HepG2 (cell line): ENCODE data around the gene SLC36A3. TPM values are rescaled to one million over a fixed set of nuclear protein-coding genes. Genes with fewer than 3 reads are reported as not detected.

Source experiments
- CREM ChIP-seq, 2 experiments: sonication (generic) in 1 of 2; formaldehyde crosslinking in 1 of 2; IDR thresholded peaks; 2 replicates each; pipeline versions ENCODE4 v1.4.0 to v1.6.1; 2016 to 2020; ENCODE audit warnings: antibody characterized with exemption in 1 of 2, mild to moderate bottlenecking in 1 of 2, missing genetic modification reagents in 1 of 2
- DNMT3B ChIP-seq: conservative IDR thresholded peaks from 2 replicates; pipeline ENCODE4 v1.6.1; 2016; ENCODE audit warnings: missing biosample characterization, control low read depth
- EED ChIP-seq: sonication (generic); formaldehyde crosslinking; IDR thresholded peaks from 2 replicates; pipeline ENCODE4 v1.5.0; 2020; ENCODE audit warnings: mild to moderate bottlenecking, missing genetic modification reagents
- EZH2 ChIP-seq: conservative IDR thresholded peaks from 2 replicates; pipeline ENCODE4 v1.6.1; 2012; ENCODE audit warnings: mild to moderate bottlenecking, low read depth, low read length, moderate library complexity
- GATAD1 ChIP-seq: IDR thresholded peaks from 2 replicates; pipeline ENCODE4 v1.6.1; 2016; ENCODE audit warnings: missing genetic modification reagents, missing compliant biosample characterization
- KAT8 ChIP-seq: IDR thresholded peaks from 2 replicates; pipeline ENCODE4 v1.6.1; 2016; ENCODE audit warnings: missing genetic modification reagents, missing compliant biosample characterization
- NFE2 ChIP-seq: sonication (generic); formaldehyde crosslinking; IDR thresholded peaks from 2 replicates; pipeline ENCODE4 v1.4.0; 2020; ENCODE audit warnings: missing genetic modification reagents
- PRPF4 ChIP-seq: fragments of 200-400 bp; formaldehyde crosslinking; IDR thresholded peaks from 2 replicates; pipeline ENCODE4 v1.6.1; 2016; ENCODE audit warnings: low read length, low read depth; ENCODE audit not compliant: poor library complexity, severe bottlenecking
- REXO4 ChIP-seq: sonication (generic); formaldehyde crosslinking; IDR thresholded peaks from 2 replicates; pipeline ENCODE4 v1.8.0; 2022; ENCODE audit warnings: missing genetic modification reagents, mild to moderate bottlenecking, borderline replicate concordance
- SOX13 ChIP-seq, 3 experiments: fragments of 450-650 bp in 1 of 3; sonication (generic) in 1 of 3; formaldehyde crosslinking in 1 of 3; IDR thresholded peaks in 2 of 3; conservative IDR thresholded peaks in 1 of 3; 2 replicates each; pipeline versions ENCODE4 v1.5.0 to v1.6.1; 2016 to 2020; ENCODE audit warnings: antibody characterized with exemption in 1 of 3, mild to moderate bottlenecking in 1 of 3, missing compliant biosample characterization in 1 of 3, missing genetic modification reagents in 1 of 3, moderate library complexity in 1 of 3
- SP1 ChIP-seq, 2 experiments: fragments of 450-650 bp in 1 of 2; sonication (generic) in 1 of 2; formaldehyde crosslinking in 1 of 2; IDR thresholded peaks; 2 replicates each; pipeline versions ENCODE4 v1.4.0 to v1.6.1; 2016 to 2020; ENCODE audit warnings: missing genetic modification reagents in 1 of 2
- TBX2 ChIP-seq: sonication (generic); formaldehyde crosslinking; IDR thresholded peaks from 2 replicates; pipeline ENCODE4 v1.5.0; 2020; ENCODE audit warnings: missing genetic modification reagents, mild to moderate bottlenecking, borderline replicate concordance
- U2AF1 ChIP-seq: fragments of 200-400 bp; formaldehyde crosslinking; optimal IDR thresholded peaks from 2 replicates; pipeline ENCODE3; 2017; ENCODE audit warnings: mild to moderate bottlenecking, low read depth, low read length
- ZFP1 ChIP-seq: IDR thresholded peaks from 2 replicates; pipeline ENCODE4 v1.6.1; 2016
- ZNF101 ChIP-seq: sonication (generic); formaldehyde crosslinking; IDR thresholded peaks from 2 replicates; pipeline ENCODE4 v1.4.0; 2020; ENCODE audit warnings: mild to moderate bottlenecking, low read depth, missing genetic modification reagents, borderline replicate concordance
- ZNF3 ChIP-seq: IDR thresholded peaks from 2 replicates; pipeline ENCODE4 v1.7.0; 2017; ENCODE audit warnings: inconsistent platforms
- ZNF747 ChIP-seq: sonication (generic); formaldehyde crosslinking; IDR thresholded peaks from 2 replicates; pipeline ENCODE4 v1.8.1; 2023; ENCODE audit warnings: missing genetic modification reagents, mild to moderate bottlenecking, borderline replicate concordance
- polyA plus RNA-seq, 8 experiments: library from polyadenylated mRNA; depleted of rRNA in 3 of 8; stranded (reverse) in 7 of 8; unstranded in 1 of 8; fragments of >200 nt; fragmentation: Illumina TruSeq in 4 of 8; extraction: Trizol in 4 of 8; gene quantifications; 2 replicates each; pipeline versions ENCODE4 v1.2.1 to v1.2.3, GENCODE V29; 2011 to 2016; ENCODE audit warnings: low read depth in 4 of 8, missing spikeins in 1 of 8, mixed read lengths in 1 of 8; ENCODE audit not compliant: insufficient read depth in 1 of 8
- total RNA-seq, 5 experiments: library from RNA; depleted of rRNA; stranded (reverse); fragments of >200 nt; fragmentation: Illumina TruSeq; extraction: Trizol; gene quantifications; 2 replicates each; pipeline ENCODE4 v1.2.3, GENCODE V29; 2016; ENCODE audit warnings: low read depth in 1 of 5
- TF ChIP-seq, protein P1 (sequence below): sonication (generic); formaldehyde crosslinking; conservative IDR thresholded peaks from 2 replicates; pipeline ENCODE4 v1.8.0; 2022; ENCODE audit warnings: mild to moderate bottlenecking, moderate library complexity, missing genetic modification reagents
- TF ChIP-seq, protein P2 (sequence below): sonication (generic); formaldehyde crosslinking; IDR thresholded peaks from 2 replicates; pipeline ENCODE4 v1.5.0; 2020; ENCODE audit warnings: mild to moderate bottlenecking, missing genetic modification reagents

The SLC36A3 gene
- total and polyA plus RNA-seq, 2 of the 13 experiments (the other 11 are each of a cell fraction or from before 2014, with no cell fraction given) = not detected

DNA sequence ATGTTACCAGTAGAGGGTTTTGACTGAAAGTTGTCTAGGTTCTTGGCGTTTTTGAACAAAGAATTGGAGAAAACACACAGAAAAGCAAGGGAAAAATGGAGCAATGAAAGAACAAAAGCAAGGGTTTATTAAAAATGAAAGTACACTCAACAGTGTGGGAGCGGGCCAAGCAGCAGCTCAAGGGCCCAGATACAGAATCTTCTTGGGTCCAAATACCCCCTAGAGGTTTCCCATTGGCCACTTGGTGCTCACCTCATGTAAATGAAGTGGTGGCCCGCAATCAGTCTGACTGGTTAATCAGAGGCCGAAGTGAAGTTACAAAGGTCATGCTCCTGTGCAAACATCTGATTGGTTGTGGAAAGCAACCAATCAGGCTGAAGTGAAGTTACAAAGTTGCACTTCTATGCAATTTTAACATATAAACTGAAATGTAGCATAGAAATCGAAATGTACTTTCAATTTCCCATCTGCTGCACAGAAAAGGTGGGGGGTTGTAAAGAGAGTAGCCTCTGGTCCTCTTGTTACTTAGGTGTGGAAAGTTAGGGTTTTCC lies 52.5 kb downstream of the SLC36A3 start (continued):
- no peak for TF ChIP-seq U2AF1
- no peak for TF ChIP-seq NFE2 (CRISPR knock-in tag)
- TF ChIP-seq EZH2 = no peak
- TF ChIP-seq TBX2 = peak; percentile 56; the same call in 1 of the 2 replicates
- no peak for TF ChIP-seq DNMT3B (CRISPR knock-in tag)
- TF ChIP-seq ZNF3 = no peak
- TF ChIP-seq, protein P1, sequence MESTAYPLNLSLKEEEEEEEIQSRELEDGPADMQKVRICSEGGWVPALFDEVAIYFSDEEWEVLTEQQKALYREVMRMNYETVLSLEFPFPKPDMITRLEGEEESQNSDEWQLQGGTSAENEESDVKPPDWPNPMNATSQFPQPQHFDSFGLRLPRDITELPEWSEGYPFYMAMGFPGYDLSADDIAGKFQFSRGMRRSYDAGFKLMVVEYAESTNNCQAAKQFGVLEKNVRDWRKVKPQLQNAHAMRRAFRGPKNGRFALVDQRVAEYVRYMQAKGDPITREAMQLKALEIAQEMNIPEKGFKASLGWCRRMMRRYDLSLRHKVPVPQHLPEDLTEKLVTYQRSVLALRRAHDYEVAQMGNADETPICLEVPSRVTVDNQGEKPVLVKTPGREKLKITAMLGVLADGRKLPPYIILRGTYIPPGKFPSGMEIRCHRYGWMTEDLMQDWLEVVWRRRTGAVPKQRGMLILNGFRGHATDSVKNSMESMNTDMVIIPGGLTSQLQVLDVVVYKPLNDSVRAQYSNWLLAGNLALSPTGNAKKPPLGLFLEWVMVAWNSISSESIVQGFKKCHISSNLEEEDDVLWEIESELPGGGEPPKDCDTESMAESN = no peak
- TF ChIP-seq, protein P2, sequence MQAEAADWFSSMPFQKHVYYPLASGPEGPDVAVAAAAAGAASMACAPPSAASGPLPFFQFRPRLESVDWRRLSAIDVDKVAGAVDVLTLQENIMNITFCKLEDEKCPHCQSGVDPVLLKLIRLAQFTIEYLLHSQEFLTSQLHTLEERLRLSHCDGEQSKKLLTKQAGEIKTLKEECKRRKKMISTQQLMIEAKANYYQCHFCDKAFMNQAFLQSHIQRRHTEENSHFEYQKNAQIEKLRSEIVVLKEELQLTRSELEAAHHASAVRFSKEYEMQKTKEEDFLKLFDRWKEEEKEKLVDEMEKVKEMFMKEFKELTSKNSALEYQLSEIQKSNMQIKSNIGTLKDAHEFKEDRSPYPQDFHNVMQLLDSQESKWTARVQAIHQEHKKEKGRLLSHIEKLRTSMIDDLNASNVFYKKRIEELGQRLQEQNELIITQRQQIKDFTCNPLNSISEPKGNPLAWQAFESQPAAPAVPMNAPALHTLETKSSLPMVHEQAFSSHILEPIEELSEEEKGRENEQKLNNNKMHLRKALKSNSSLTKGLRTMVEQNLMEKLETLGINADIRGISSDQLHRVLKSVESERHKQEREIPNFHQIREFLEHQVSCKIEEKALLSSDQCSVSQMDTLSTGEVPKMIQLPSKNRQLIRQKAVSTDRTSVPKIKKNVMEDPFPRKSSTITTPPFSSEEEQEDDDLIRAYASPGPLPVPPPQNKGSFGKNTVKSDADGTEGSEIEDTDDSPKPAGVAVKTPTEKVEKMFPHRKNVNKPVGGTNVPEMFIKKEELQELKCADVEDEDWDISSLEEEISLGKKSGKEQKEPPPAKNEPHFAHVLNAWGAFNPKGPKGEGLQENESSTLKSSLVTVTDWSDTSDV (CRISPR knock-in tag) = no peak
- TF ChIP-seq ZNF101 (CRISPR knock-in tag) = no peak
- no peak; the same call in 1 of the 2 replicates for TF ChIP-seq GATAD1 (CRISPR knock-in tag)
- no peak; the same call in 1 of the 2 replicates for TF ChIP-seq ZNF747 (CRISPR knock-in tag)
- TF ChIP-seq REXO4 (CRISPR knock-in tag) = no peak
- no peak for TF ChIP-seq PRPF4
- TF ChIP-seq KAT8 (CRISPR knock-in tag) = peak; percentile 61; the same call in 1 of the 2 replicates
- peak; percentile 37; the same call in 1 of the 2 replicates for TF ChIP-seq CREM (IDR thresholded peaks at IDR 0.05)
- no peak for TF ChIP-seq CREM (CRISPR knock-in tag; IDR thresholded peaks at IDR 0.05)
- no peak for TF ChIP-seq SP1 (IDR thresholded peaks at IDR 0.05)
- TF ChIP-seq SP1 (CRISPR knock-in tag; IDR thresholded peaks at IDR 0.05) = no peak
- TF ChIP-seq SOX13 (IDR thresholded peaks at IDR 0.05) = no peak
- TF ChIP-seq SOX13 (CRISPR knock-in tag; conservative IDR thresholded peaks at IDR 0.05 in 1 of 2, IDR thresholded peaks at IDR 0.05 in 1 of 2) = no peak
- no peak for TF ChIP-seq ZFP1
- TF ChIP-seq EED (CRISPR knock-in tag) = no peak
